8988T (cell line): Measurements from ENCODE around the gene CRIP2.

Experiments used
- DNase-seq: peaks from one replicate; pipeline ENCODE4 v3.0.0; 2011

CRIP2 gene

GRCh38 chr14:105477660-105478397 lies 3.2 kb downstream of the CRIP2 start:
- DNase-seq, result no peak

GRCh38 chr14:105478398-105479251 lies 4.0 kb downstream of the CRIP2 start:
- DNase-seq, result no peak

- no peak for DNase-seq
Measured at GRCh38 chr14:105479431-105480158, 5.0 kb downstream of the CRIP2 start.

GRCh38 chr14:105480199-105480746 lies 5.7 kb downstream of the CRIP2 start:
- no peak for DNase-seq

GRCh38 chr14:105480807-105481801 lies 6.5 kb downstream of the CRIP2 start:
- DNase-seq, result peak; percentile 98

- DNase-seq, result peak; percentile 98
Measured at GRCh38 chr14:105481886-105482457, 7.4 kb downstream of the CRIP2 start.

GRCh38 chr14:105482486-105483110 lies 8.0 kb downstream of the CRIP2 start:
- DNase-seq, result no peak

- no peak for DNase-seq
Measured at GRCh38 chr14:105483300-105484068, 8.9 kb downstream of the CRIP2 start.

- no peak for DNase-seq
Measured at GRCh38 chr14:105484069-105484996, 9.7 kb downstream of the CRIP2 start.

- DNase-seq, result no peak
Measured at GRCh38 chr14:105484997-105485393, 10.4 kb downstream of the CRIP2 start.

GRCh38 chr14:105485739-105486162 lies 11.1 kb downstream of the CRIP2 start:
- peak; percentile 92 for DNase-seq

- no peak for DNase-seq
Measured at GRCh38 chr14:105486163-105486973, 11.7 kb downstream of the CRIP2 start, which contains the start of gene CRIP1. TSS of gene CRIP1 (plus strand) at chr14:105486886. CDS start at chr14:105487260, 374 bp downstream.

- DNase-seq, result no peak
Measured at GRCh38 chr14:105486974-105487448, 12.4 kb downstream of the CRIP2 start.

- no peak for DNase-seq
Measured at GRCh38 chr14:105487449-105487985, 12.9 kb downstream of the CRIP2 start.

GRCh38 chr14:105487986-105488777 lies 13.6 kb downstream of the CRIP2 start:
- no peak for DNase-seq

GRCh38 chr14:105488781-105489541 lies 14.3 kb downstream of the CRIP2 start:
- no peak for DNase-seq
